UCSD-AML1 (cell line): ENCODE data around the gene SUV39H2.
"Not testable (repeated sequence)": the region's sequence is repeated elsewhere in the genome, so short reads cannot be mapped to it uniquely, and the experiment has no call there.

Source experiments
- DNase-seq: peaks from one replicate; lab custom pipeline; 2025; ENCODE audit not compliant: unreplicated experiment; lab: John Stamatoyannopoulos, UW

SUV39H2 gene

GRCh38 chr10:14926722-14927416 is 48.2 kb downstream of the SUV39H2 start:
- DNase-seq = no peak

GRCh38 chr10:14930610-14931009 is 51.9 kb downstream of the SUV39H2 start:
- DNase-seq = no peak

GRCh38 chr10:14936584-14936983 is 57.9 kb downstream of the SUV39H2 start:
- no peak for DNase-seq

GRCh38 chr10:14938971-14939370 is 60.3 kb downstream of the SUV39H2 start:
- DNase-seq = not testable (repeated sequence)

- not testable (repeated sequence) for DNase-seq
These were observed 63.7 kb downstream of the SUV39H2 start for GRCh38 chr10:14942147-14942949.

GRCh38 chr10:14942950-14943338 is 64.3 kb downstream of the SUV39H2 start:
- not testable (repeated sequence) for DNase-seq

GRCh38 chr10:14945108-14945507 is 66.4 kb downstream of the SUV39H2 start:
- DNase-seq = no peak

GRCh38 chr10:14947268-14947667 is 68.6 kb downstream of the SUV39H2 start:
- no peak for DNase-seq

GRCh38 chr10:14949291-14949690 is 70.6 kb downstream of the SUV39H2 start:
- no peak for DNase-seq

- no peak for DNase-seq
These were observed 74.3 kb downstream of the SUV39H2 start for GRCh38 chr10:14952851-14953423.

GRCh38 chr10:14953424-14954000 is 74.8 kb downstream of the SUV39H2 start:
- DNase-seq = peak; percentile 73
